DND-41 (cell line): ENCODE data around the gene C14orf180.

Experiments used
- ATAC-seq: fragments of 200-7000 bp; cut with Tn5 transposase; 3 replicates; pipeline ENCODE4 v1.9.1; 2021; ENCODE audit warnings: low read depth; ENCODE audit not compliant: insufficient read depth
- DNase-seq: peaks from one replicate; pipeline ENCODE4 v3.0.0-alpha.2; 2020
- H2AFZ ChIP-seq: 2 replicates; pipeline ENCODE4 v1.6.0; 2012; ENCODE audit warnings: low read depth, low read length
- H3K27ac ChIP-seq: 2 replicates; pipeline ENCODE4 v1.5.1; 2012; ENCODE audit warnings: low read length, inconsistent platforms
- H3K27me3 ChIP-seq: fragments of 200-600 bp; sonication (generic); 2 replicates; pipeline ENCODE4 v1.6.0; 2012; ENCODE audit warnings: low read length, mild to moderate bottlenecking, inconsistent platforms; ENCODE audit not compliant: insufficient read depth, poor library complexity
- H3K36me3 ChIP-seq: 2 replicates; pipeline ENCODE4 v1.5.1; 2012; ENCODE audit warnings: low read length, inconsistent platforms; ENCODE audit not compliant: insufficient read depth
- H3K4me1 ChIP-seq: 2 replicates; pipeline ENCODE4 v1.5.1; 2012; ENCODE audit warnings: mild to moderate bottlenecking, low read length; ENCODE audit not compliant: insufficient read depth
- H3K4me2 ChIP-seq: 2 replicates; pipeline ENCODE4 v1.6.0; 2012; ENCODE audit warnings: mild to moderate bottlenecking, moderate library complexity, low read length, inconsistent platforms; ENCODE audit not compliant: insufficient read depth
- H3K4me3 ChIP-seq, 2 experiments: fragments of 200-600 bp in 1 of 2; shearing (Covaris generic) in 1 of 2; 2 replicates each; pipeline ENCODE4 v1.5.1; 2012 to 2016; ENCODE audit warnings: inconsistent platforms in 2 of 2, low read length in 2 of 2, mild to moderate bottlenecking in 2 of 2, low read depth in 1 of 2, moderate library complexity in 1 of 2
- H3K79me2 ChIP-seq: 2 replicates; pipeline ENCODE4 v1.6.0; 2012; ENCODE audit warnings: low read length, inconsistent platforms; ENCODE audit not compliant: insufficient read depth
- H3K9ac ChIP-seq: 2 replicates; pipeline ENCODE4 v1.6.0; 2012; ENCODE audit warnings: low read depth, mild to moderate bottlenecking, inconsistent platforms, low read length, moderate library complexity
- H3K9me3 ChIP-seq: 2 replicates; pipeline ENCODE4 v1.5.1; 2012; ENCODE audit warnings: low read length, moderate library complexity, mild to moderate bottlenecking, inconsistent platforms; ENCODE audit not compliant: insufficient read depth, severe bottlenecking
- H4K20me1 ChIP-seq: 2 replicates; pipeline ENCODE4 v1.6.0; 2012; ENCODE audit warnings: low read length; ENCODE audit not compliant: insufficient read depth
- CTCF ChIP-seq: IDR thresholded peaks from 2 replicates; pipeline ENCODE4 v1.5.1; 2012; ENCODE audit warnings: borderline replicate concordance, low read length, moderate library complexity, mild to moderate bottlenecking; ENCODE audit not compliant: poor library complexity, severe bottlenecking; ENCODE audit errors: extremely low read depth
- EZH2 ChIP-seq: IDR thresholded peaks from 3 replicates; pipeline ENCODE4 v1.6.1; 2012; ENCODE audit warnings: borderline replicate concordance, low read depth, mild to moderate bottlenecking, moderate library complexity, low read length, inconsistent platforms; ENCODE audit not compliant: severe bottlenecking

Gene C14orf180

DNA sequence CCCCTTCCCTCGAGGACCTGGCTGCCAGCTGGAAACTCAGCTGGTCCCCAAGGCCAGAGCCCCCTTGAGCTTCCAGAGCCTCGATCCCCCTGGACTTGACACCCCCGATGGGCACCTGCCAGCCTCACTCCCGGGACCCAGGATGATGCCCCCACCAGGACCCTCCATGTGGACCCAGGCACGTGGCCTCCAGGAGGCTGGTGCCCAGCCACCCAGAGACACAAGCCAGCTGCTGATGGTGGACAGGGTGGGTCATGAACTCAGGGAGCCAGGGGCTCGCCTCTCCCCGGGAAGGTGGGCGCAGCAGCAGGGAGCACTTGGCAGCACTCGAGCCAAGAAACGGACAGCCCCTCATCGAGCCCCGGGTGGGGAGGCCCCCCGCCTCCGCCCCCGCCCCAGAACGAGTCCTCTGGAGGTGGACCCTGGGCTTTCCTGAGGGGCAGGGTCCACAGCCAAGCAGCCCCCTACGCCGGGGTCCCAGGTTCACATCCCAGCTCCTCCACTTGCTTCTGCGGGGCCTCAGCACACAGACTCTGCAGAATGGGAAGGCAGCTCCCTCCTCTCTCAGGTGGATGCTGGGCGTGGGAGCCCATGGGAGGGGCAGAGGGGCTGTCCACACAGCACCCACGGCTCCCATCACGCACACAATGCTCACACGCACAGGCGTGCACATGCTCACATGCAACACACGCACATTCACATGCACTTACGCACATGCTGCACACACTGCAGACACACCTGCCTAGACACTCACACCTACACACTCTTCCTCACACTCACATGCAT lies 12.1 kb downstream of the C14orf180 start:
- Histone ChIP-seq H4K20me1 (no peaks in the 10 kb centered on the region), H3K27ac (no peak overlapping the region), H3K4me2 (no peak overlapping the region), H3K9ac (no peak overlapping the region), H3K4me3 (no peak overlapping the region), H3K36me3 (no peaks in the 10 kb centered on the region), H3K9me3 (no peaks in the 10 kb centered on the region), H3K4me1 (no peaks in the 10 kb centered on the region), H3K27me3 (no peaks in the 10 kb centered on the region), H3K79me2 (no peaks in the 10 kb centered on the region), H2AFZ (no peak overlapping the region)
- no peak for TF ChIP-seq CTCF
- no peak for TF ChIP-seq EZH2
- ATAC-seq (no peak), DNase-seq (no peak)

- H3K79me2 ChIP-seq = no peaks in the 10 kb centered on the region
- no peaks in the 10 kb centered on the region for H4K20me1 ChIP-seq
- no peak overlapping the region for H3K9ac ChIP-seq
- no peaks in the 10 kb centered on the region for H3K27me3 ChIP-seq
- H3K4me1 ChIP-seq = no peaks in the 10 kb centered on the region
- TF ChIP-seq CTCF (no peak), EZH2 (no peak)
- no peaks in the 10 kb centered on the region for H3K36me3 ChIP-seq
- ATAC-seq = no peak
- no peak overlapping the region for H3K27ac ChIP-seq
- H3K4me3 ChIP-seq = no peak overlapping the region
- no peak overlapping the region for H2AFZ ChIP-seq
- H3K9me3 ChIP-seq = no peaks in the 10 kb centered on the region
- no peak for DNase-seq
- no peak overlapping the region for H3K4me2 ChIP-seq
Observed at GRCh38 chr14:104592292-104592672, 12.7 kb downstream of the C14orf180 start.

DNA sequence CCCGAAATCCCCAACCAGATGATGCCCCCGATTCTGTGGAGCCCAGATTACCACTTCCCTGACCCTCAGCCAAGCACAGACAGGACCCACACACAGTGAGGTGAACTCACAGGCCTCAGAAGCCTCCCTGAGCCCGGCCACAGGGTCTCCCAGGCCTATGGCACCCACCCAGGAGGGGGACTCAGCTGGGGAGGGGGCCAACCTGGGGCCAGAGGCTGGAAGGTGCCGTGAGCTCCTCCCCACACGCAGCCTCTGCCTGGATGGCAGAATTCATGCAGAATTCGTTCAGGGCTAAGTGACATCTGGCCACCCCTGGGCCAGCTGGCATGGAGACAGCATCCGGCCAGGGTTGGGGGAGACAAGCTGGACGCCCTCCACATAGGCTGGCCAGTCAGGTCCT lies 13.2 kb downstream of the C14orf180 start:
- TF ChIP-seq CTCF = no peak
- no peak for TF ChIP-seq EZH2
- no peak overlapping the region for H3K27ac ChIP-seq
- H4K20me1 ChIP-seq = no peaks in the 10 kb centered on the region
- ATAC-seq (no peak), DNase-seq (no peak)
- H3K4me2 ChIP-seq = no peak overlapping the region
- no peaks in the 10 kb centered on the region for H3K27me3 ChIP-seq
- H3K9ac ChIP-seq = no peak overlapping the region
- H3K36me3 ChIP-seq = no peaks in the 10 kb centered on the region
- H3K4me1 ChIP-seq = no peaks in the 10 kb centered on the region
- no peaks in the 10 kb centered on the region for H3K9me3 ChIP-seq
- no peaks in the 10 kb centered on the region for H3K79me2 ChIP-seq
- H3K4me3 ChIP-seq = no peak overlapping the region
- no peak overlapping the region for H2AFZ ChIP-seq

DNA sequence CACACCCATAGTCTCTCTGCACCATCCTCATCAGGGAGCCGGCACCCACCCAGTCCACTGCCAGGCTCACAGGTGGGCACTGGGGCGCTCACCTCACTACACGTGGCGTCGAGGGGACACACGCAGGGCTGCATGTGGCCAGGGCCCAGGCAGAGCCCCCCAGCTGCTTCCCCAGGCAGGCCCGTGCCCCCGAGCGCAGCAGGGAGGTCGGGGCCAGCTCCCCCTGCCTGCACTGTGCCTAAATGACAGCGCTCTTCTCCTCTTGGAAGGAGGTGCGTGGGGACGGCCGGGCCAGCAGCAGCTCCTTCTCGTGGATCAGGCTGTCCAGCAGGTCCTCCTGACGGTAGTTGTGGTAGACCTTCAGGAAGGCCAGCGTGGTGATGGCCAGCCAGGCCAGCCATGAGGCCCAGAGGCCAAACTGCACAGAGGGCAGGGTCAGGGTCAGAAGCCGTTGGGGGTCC lies 13.7 kb downstream of the C14orf180 start:
- DNase-seq (no peak), ATAC-seq (no peak)

More for the DNA sequence above, 13.7 kb downstream of the C14orf180 start:
- no peak overlapping the region for H3K9ac ChIP-seq
- H3K36me3 ChIP-seq = no peaks in the 10 kb centered on the region
- H3K27ac ChIP-seq = no peak overlapping the region
- H3K79me2 ChIP-seq = no peaks in the 10 kb centered on the region
- TF ChIP-seq CTCF = no peak
- no peak for TF ChIP-seq EZH2
- H3K27me3 ChIP-seq = no peaks in the 10 kb centered on the region
- no peaks in the 10 kb centered on the region for H4K20me1 ChIP-seq
- H3K4me3 ChIP-seq = no peak overlapping the region
- H3K4me1 ChIP-seq = no peaks in the 10 kb centered on the region
- no peak overlapping the region for H3K4me2 ChIP-seq
- H3K9me3 ChIP-seq = no peaks in the 10 kb centered on the region
- no peak overlapping the region for H2AFZ ChIP-seq
